ENCODE data around the gene TACC2.

- no peak for TF ChIP-seq POLR2A (IDR thresholded peaks at IDR 0.05)
- no peak for TF ChIP-seq POLR2AphosphoS5 (IDR thresholded peaks at IDR 0.05)
These were observed 24.4 kb downstream of the TACC2 start for GRCh38 chr10:122013311-122013780.

Measured in suprapubic skin (tissue), 4 donors.